ENCODE results near the gene CFAP46.

Gene CFAP46

GRCh38 chr10:132879408-132880127 is 62.8 kb downstream of the CFAP46 start:
- DNase-seq: no peak

DNA sequence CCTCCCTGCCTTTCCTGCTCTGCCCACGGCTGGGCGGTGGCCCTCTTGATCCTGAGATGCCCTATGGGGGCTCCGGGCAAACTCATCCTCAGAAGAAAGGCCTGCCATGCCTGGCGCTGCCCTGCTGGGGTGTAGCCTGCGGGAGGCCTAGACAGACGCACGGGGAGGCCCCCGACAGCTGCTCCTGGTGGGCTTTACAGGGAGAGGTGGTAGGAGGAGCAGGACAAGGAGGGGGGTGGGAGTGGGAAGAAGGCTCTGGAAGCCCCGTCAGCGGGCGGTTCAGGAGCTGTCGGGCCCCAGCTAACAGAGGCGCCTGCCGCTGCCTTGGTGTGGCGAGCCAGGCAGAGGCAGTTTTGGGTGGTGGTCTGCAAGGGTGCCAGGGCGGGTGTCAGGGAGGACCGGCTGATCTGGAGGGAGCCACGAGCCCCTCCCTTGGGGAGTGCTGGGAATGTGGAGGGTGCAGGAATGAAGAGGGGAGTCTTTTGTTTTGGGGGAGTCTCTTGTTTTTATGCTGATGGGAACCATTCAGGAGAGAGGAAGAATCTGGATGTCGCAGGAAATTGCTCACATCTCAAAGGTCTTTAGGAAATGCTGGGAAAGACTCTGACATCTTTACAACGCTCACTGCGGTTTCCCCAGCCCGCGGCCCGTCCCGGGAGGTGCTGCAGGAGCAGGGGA is 63.5 kb downstream of the CFAP46 start:
- no peak for DNase-seq

DNA sequence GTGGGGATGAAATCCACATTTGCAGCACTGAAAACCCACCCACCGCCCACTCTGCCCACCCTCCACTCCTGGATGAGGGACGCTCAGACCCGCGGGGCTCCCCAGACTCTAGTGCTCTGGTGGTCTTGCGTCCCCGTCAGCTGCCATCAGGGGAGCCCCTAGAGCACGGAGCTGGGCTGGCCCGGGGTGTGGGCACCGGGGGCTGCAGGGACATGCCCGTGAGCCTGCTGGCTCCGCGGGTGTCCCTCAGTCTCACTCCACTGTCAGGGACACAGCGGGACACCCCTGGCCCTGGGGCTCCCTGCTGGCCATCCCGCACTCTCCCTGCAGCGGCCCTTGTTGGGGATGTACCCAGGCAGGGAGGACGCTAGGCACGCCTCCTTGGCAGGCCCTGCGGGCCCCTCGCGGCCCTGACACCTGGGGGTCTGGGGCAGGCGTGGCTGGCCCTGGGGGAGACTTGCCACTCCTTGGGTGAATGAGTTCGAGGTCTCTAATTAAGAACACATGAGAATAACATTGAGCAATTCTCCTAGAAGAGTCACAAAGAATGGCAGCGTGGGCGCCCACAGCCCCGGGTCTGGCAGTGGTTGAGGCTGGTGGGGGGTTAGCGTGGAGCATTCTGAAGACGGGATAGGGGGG is 64.2 kb downstream of the CFAP46 start:
- no peak for DNase-seq

DNA sequence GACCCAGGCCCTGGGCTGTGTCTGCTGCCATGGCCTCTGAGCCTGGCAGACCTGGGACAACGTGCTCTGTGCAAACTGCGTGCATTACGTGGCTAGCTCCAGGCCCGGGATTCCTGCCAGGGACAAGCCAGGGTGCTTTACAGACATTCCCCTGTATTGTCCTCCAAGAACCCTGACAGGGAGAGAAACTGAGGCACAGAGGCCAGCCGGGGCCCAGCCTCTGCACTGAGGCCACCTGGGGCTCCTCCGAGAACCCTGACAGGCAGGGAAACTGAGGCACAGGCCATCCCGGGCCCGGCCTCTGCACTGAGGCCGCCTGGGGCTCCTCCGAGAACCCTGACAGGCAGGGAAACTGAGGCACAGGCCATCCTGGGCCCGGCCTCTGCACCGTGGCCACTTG is 64.9 kb downstream of the CFAP46 start:
- no peak for DNase-seq

- no peak for DNase-seq
These were observed 65.4 kb downstream of the CFAP46 start for GRCh38 chr10:132876993-132877431.

DNA sequence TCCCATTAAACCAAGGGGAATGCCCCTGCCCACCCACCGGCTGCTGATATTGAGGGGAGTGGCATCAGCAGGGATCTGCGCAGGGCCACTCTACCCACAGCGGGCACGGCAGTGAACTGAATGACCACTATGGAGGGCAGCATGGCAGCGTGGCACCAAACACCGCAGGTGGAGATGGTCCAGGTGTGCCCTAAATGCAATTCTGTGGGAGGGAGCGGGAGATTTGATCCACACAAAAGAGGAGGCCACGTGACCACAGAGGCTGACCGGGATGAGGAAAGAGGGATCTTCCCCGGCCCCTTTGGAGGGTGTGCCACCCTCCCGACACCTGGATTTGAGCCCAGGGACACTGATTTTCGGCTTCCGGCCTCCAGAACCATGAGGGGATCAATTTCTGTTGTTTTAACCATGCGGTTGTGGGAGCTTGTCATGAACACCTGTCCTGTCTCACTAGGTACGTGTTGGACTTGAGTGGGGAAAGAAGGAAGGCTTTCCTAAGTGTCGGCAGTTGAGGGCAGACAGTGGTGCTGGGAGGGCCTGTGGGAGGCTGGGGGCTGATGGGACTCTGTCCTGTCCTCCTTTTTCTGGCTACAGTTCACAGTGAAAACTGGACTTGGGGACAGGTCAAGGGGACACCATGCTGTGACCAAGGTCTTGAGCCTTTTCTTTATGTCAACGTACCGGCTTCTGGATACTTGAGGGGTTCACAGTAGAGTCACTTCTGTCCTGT is 66.1 kb downstream of the CFAP46 start:
- no peak for DNase-seq

DNA sequence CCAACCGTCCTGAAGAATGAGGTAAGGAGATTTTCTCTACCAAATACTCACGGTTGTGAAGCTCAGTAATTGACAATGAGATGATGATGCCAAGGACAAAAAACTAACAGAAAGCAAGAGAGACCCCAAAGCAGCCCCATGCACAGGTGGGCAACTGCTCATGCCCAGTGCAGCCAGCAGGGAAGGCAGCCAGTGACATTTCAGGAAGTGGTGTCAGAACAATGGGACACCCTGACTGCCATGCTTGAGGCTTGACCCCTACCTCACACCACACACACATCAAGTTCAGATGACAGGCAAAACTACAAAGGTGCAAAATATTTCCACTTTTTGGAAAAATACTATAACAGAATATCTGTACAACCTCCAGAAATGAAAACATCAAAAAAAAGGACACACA is 66.9 kb downstream of the CFAP46 start:
- no peak for DNase-seq

DNA sequence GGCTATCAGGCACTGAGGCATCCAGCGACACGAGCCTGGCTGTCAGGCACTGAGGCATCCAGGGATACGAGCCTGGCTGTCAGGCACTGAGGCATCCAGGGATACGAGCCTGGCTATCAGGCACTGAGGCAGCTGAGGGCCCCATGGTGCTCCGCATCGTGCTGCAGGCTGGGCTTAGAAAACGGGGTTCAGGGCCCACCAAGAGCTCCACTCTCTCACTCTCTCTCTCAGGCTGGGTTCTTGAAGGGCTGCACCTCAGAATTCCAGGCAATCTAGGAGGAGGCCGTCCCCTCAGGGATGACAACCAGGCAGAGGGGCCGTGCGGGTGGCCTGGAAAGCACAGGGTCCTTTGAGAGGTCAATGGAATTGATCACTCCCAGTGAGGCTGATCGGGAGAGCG is 69.0 kb downstream of the CFAP46 start:
- no peak for DNase-seq

DNA sequence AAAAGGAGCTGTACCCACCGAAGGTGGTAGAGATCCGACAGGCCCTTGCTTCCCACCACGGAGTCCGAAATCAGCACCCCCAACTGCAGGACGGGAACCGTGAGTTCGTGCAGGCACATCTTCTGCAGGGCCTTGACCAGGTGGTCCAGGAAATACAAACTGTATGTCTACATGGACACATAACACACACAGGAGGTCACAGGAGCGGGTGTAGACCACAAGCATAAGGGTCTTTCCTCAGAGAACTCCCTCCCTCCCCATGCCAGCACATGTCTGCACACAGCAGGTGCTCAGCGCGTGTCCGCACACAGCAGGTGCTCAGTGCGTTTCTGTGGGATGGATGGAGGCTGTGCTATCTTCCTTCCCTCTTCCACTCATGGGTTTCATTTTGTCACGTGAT is 69.7 kb downstream of the CFAP46 start:
- no peak for DNase-seq

DNA sequence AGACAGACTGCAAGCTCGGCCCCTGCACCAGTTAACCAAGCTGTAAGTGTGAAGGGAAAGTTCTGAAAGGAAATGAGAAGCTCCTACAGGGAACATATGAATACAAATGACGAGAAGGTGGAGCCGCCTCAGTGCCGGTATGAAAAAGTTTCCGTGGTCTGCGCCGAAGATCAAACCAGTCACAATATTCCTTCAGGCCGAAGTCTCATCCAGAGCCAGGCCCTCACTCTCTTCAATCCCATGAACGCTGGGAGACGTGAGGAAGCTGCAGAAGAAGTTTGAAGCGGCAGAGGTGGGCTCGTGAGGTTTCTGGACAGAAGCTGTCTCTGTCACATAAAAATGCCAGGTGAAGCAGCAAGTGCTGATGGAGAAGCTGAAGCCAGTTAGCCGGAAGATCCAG is 71.9 kb downstream of the CFAP46 start:
- DNase-seq: no peak

DNA sequence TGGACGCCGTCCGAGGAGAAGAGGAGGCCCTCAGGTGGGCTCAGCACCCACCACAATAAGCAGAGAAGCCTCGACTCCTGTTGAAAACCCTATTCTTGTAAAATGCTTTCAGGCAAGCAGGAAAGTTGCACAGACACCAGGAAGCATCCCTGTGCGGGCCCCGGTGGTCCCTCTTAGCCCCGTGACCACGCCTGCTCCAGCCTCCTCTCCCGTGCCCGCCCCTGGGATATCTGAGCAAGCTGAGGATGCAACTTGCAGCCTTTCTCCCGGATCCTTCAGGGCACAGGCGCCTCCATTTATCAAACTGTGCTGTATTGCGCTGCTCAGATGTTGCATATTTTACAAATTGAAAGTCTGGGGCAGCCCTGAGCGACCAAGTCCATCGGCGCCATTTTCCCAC is 72.7 kb downstream of the CFAP46 start:
- DNase-seq: no peak

DNA sequence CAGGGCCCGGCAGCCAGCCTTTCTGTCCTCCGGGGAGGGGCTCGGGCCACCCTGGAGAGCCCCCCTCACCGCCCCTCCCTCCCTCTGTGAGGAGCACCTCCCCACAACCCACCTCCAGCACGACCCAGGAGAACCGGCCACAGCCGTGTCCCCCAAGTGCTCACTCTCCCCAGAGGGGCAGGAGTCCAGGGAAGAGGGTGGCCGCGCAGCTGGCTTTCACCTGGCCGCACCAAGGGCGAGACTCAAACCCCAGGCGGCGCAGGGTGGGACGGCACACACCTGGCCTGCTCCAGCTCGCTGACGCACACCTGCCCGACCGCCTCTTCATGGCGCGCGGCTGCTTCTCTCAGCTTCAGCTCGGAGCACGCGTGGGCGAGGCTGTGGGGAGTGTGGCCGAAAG is 73.4 kb downstream of the CFAP46 start:
- no peak for DNase-seq

- no peak for DNase-seq
These were observed 74.3 kb downstream of the CFAP46 start for GRCh38 chr10:132867801-132868644.

GRCh38 chr10:132866601-132867381 is 75.6 kb downstream of the CFAP46 start:
- peak; percentile 7 for DNase-seq

GRCh38 chr10:132865851-132866600 is 76.3 kb downstream of the CFAP46 start:
- DNase-seq: no peak

DNA sequence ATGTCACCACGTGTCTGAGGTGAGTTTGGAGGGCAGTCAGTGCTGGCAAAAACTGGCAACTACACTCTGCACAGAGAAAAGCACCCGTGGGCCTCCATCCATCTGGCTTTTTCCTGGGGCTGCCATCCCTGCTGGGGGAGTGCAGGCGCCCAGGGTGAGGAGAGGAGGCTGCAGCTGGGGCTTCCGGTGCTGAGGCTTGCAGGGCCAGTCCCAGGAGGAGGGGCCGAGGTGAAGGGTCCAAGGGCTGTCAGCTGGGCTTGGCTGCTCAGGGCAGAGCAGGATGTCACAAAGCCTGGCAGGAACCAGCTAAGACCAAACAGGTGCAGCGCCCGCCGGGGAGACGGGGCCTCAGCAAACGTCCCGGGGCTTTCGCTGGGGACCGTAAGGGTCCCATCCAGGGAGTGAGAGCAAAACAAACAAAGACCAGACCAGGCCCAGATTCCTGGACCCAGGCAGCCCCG is 77.2 kb downstream of the CFAP46 start:
- DNase-seq: peak; percentile 7

GRCh38 chr10:132862485-132863420 is 79.6 kb downstream of the CFAP46 start:
- peak; percentile 7 for DNase-seq

DNA sequence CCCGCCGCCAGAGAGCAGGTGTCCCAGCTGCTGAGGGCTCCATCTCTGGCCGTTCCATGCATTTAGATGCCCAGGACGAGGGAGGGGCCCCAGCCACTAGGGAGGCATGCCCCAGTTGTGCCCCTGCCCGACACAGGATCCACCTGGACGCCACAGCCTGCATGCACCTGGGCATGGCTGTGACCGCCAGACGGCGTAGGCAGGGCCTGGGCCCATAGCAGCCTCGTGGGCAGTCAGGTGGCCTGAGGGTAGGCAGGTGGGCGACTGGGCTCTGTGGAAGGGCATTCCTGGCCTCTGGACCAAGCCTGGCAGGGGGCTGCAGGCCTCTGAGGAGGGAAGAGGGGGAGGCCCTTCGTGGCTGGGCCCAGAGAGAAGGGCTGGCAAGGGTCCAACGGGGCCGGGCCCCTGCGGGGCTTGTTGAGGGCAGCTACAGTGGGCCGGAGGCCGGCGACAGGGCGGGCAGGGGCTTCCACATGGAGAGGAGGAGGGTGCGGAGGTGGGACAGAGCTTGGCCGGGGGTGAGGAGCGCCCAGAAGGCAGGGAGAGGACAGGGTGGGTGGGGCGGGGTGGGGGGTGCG is 80.4 kb downstream of the CFAP46 start:
- DNase-seq: peak; percentile 9

DNA sequence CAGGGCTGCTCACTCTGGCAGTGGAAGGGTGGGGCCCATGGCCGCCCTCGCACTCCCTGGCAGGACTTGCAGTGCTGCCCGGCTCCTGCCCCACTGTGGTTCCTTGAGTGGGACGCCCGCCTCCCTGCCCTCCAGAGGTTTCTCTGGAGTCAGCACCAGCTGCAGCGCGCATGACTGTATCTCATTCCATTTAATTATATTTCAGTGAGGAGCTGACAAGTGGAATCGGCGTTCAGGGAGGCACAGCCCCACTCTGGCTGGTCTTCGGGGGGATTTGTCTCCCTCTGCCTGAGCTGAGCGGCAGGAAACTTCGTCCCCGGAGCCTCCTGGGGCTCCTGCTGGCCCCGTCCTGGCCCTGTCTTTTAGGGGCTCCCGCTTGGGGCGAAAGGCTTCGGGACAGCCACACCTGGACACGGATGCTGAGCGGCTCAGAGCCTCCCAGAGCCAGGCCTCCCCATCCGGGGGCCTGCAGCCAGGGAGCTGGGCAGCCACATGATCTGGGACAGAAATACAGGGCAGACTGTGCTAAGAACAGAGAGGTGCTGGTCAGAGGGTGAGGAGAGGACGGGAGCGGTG is 81.2 kb downstream of the CFAP46 start:
- peak; percentile 6 for DNase-seq
